ES-I3 (cell line): ENCODE data around the gene ADGRL3.
"Not testable (repeated sequence)": the region's sequence is repeated elsewhere in the genome, so short reads cannot be mapped to it uniquely, and the experiment has no call there.

Source experiments
- H3K36me3 ChIP-seq: 2 replicates; pipeline ENCODE4 v1.6.1; 2013; ENCODE audit warnings: mild to moderate bottlenecking, low read length, control low read depth, moderate library complexity; ENCODE audit not compliant: insufficient read depth
- H3K4me1 ChIP-seq: 2 replicates; pipeline ENCODE4 v1.6.1; 2013; ENCODE audit warnings: mild to moderate bottlenecking, control low read depth, low read length; ENCODE audit not compliant: insufficient read depth
- H3K9ac ChIP-seq: 2 replicates; pipeline ENCODE4 v1.6.1; 2013; ENCODE audit warnings: low read depth, mild to moderate bottlenecking, low read length, moderate library complexity
- H3K9me3 ChIP-seq: 2 replicates; pipeline ENCODE4 v1.6.1; 2013; ENCODE audit warnings: mild to moderate bottlenecking, low read length, moderate library complexity; ENCODE audit not compliant: control insufficient read depth, insufficient read depth

ADGRL3 gene

GRCh38 chr4:61375301-61375700 lies 175.2 kb downstream of the ADGRL3 start:
- Histone ChIP-seq H3K36me3 (no peaks in the 10 kb centered on the region), H3K4me1 (peaks cover 11% of the 10 kb centered on the region; the same call in 1 of the 2 replicates), H3K9ac (no peak overlapping the region), H3K9me3 (no peaks in the 10 kb centered on the region; the same call in 1 of the 2 replicates)

- H3K4me1 ChIP-seq, result peaks cover 11% of the 10 kb centered on the region; the same call in 1 of the 2 replicates
- no peaks in the 10 kb centered on the region; the same call in 1 of the 2 replicates for H3K9me3 ChIP-seq
- H3K36me3 ChIP-seq, result no peaks in the 10 kb centered on the region
- no peak overlapping the region for H3K9ac ChIP-seq
Observed at GRCh38 chr4:61376301-61376700, 176.2 kb downstream of the ADGRL3 start.

GRCh38 chr4:61379406-61379805 lies 179.3 kb downstream of the ADGRL3 start:
- Histone ChIP-seq H3K36me3 (no peaks in the 10 kb centered on the region), H3K9ac (no peak overlapping the region), H3K9me3 (no peaks in the 10 kb centered on the region; the same call in 1 of the 2 replicates), H3K4me1 (peaks cover 5% of the 10 kb centered on the region; the same call in 1 of the 2 replicates)

DNA sequence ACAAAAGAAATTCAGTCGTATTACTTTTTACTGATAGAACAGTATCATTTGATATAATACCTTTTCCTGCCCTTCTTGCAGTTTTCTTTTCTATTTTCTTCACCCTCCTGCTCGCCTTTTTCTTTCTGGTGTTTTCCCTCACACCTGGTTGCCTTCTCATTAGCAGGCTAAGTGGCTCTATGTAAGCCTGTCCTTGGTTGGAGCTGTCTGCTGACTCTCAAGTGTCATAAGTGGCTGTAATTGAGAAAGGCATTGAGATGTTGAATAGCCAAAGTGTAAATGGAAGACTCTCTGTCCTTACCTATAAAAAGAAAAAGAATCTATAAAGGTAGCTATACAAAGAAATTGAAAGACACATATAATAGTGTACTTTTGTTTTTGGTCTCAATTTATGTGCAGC lies 180.7 kb downstream of the ADGRL3 start:
- H3K9ac ChIP-seq, result no peak overlapping the region
- H3K36me3 ChIP-seq, result no peaks in the 10 kb centered on the region
- H3K9me3 ChIP-seq, result no peaks in the 10 kb centered on the region; the same call in 1 of the 2 replicates
- peaks cover 3% of the 10 kb centered on the region; the same call in 1 of the 2 replicates for H3K4me1 ChIP-seq

- no peak overlapping the region for H3K9ac ChIP-seq
- H3K4me1 ChIP-seq, result peaks cover 10% of the 10 kb centered on the region; the same call in 1 of the 2 replicates
- H3K9me3 ChIP-seq, result no peaks in the 10 kb centered on the region
- H3K36me3 ChIP-seq, result no peaks in the 10 kb centered on the region
Observed at GRCh38 chr4:61385256-61385655, 185.1 kb downstream of the ADGRL3 start.

- not testable (repeated sequence) for H3K9ac ChIP-seq, H3K9me3 ChIP-seq, H3K36me3 ChIP-seq
- peaks cover 10% of the 10 kb centered on the region; the same call in 1 of the 2 replicates for H3K4me1 ChIP-seq
Observed at GRCh38 chr4:61387372-61387771, 187.2 kb downstream of the ADGRL3 start.

- Histone ChIP-seq H3K36me3 (no peaks in the 10 kb centered on the region), H3K9me3 (no peaks in the 10 kb centered on the region), H3K9ac (no peak overlapping the region), H3K4me1 (peaks cover 11% of the 10 kb centered on the region; the same call in 1 of the 2 replicates)
Observed at GRCh38 chr4:61389640-61390039, 189.5 kb downstream of the ADGRL3 start.

- peaks cover 33% of the 10 kb centered on the region for H3K4me1 ChIP-seq
- H3K9ac ChIP-seq, result no peak overlapping the region
- no peaks in the 10 kb centered on the region for H3K36me3 ChIP-seq
- H3K9me3 ChIP-seq, result no peaks in the 10 kb centered on the region
Observed at GRCh38 chr4:61395754-61396153, 195.6 kb downstream of the ADGRL3 start.

GRCh38 chr4:61397174-61397573 lies 197.0 kb downstream of the ADGRL3 start:
- H3K9me3 ChIP-seq, result no peaks in the 10 kb centered on the region
- no peaks in the 10 kb centered on the region for H3K36me3 ChIP-seq
- H3K4me1 ChIP-seq, result peaks cover 33% of the 10 kb centered on the region
- no peak overlapping the region; the same call in 1 of the 2 replicates for H3K9ac ChIP-seq

DNA sequence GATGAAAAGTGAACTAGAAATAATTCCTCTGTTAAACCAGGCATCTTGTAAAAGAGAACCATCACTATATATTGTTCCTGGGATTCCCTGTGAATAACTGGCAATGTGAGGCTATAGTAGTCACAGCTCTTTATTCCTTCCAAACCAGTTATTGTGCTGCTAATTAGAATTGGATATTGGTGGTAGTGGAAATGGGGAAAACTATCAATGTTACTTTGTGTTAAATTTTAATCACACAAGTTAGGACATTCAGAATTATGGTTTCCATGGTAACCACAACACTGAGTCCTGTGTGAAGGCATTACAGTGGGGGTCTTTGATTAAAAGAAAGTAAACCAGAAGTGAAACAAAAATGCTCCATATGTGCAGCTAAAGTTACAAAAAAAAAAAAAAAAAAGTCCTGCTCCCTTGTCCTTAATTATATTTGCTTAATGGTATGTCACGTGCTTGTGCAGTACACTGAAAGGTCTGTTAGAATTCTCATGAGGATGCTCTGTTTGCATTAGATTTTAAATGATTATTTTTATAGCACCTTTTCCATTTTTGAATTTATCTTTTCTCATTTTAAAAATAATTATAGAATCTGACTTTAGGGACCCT lies 200.4 kb downstream of the ADGRL3 start:
- Histone ChIP-seq H3K9me3 (no peaks in the 10 kb centered on the region), H3K4me1 (peaks cover 24% of the 10 kb centered on the region), H3K9ac (no peak overlapping the region), H3K36me3 (no peaks in the 10 kb centered on the region)

- H3K9ac ChIP-seq, result no peak overlapping the region
- H3K9me3 ChIP-seq, result no peaks in the 10 kb centered on the region
- peaks cover 15% of the 10 kb centered on the region for H3K4me1 ChIP-seq
- H3K36me3 ChIP-seq, result no peaks in the 10 kb centered on the region
Observed at GRCh38 chr4:61401771-61402170, 201.6 kb downstream of the ADGRL3 start.

GRCh38 chr4:61405307-61405706 lies 205.2 kb downstream of the ADGRL3 start:
- no peak overlapping the region for H3K9ac ChIP-seq
- H3K36me3 ChIP-seq, result no peaks in the 10 kb centered on the region
- no peaks in the 10 kb centered on the region for H3K9me3 ChIP-seq
- peaks cover 5% of the 10 kb centered on the region for H3K4me1 ChIP-seq

DNA sequence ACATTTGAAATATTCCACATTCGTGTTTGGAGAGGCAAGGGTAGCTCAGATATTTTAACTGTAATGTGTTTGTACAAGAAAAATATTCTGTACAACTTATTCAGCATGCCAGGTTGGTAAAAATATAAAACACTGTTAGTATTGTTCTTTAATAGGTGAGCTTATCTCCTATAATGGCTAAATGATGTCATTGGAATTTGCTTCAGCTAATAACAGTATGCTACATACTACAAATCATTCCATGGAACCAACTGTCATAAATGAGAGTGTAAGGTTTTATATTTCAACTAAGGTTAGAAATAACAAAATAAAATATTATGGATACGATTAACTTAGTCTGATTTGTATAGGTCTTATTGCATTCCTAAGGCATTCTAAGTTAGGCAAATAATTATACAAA lies 206.6 kb downstream of the ADGRL3 start:
- Histone ChIP-seq H3K4me1 (peaks cover 5% of the 10 kb centered on the region), H3K9ac (no peak overlapping the region), H3K9me3 (no peaks in the 10 kb centered on the region)

DNA sequence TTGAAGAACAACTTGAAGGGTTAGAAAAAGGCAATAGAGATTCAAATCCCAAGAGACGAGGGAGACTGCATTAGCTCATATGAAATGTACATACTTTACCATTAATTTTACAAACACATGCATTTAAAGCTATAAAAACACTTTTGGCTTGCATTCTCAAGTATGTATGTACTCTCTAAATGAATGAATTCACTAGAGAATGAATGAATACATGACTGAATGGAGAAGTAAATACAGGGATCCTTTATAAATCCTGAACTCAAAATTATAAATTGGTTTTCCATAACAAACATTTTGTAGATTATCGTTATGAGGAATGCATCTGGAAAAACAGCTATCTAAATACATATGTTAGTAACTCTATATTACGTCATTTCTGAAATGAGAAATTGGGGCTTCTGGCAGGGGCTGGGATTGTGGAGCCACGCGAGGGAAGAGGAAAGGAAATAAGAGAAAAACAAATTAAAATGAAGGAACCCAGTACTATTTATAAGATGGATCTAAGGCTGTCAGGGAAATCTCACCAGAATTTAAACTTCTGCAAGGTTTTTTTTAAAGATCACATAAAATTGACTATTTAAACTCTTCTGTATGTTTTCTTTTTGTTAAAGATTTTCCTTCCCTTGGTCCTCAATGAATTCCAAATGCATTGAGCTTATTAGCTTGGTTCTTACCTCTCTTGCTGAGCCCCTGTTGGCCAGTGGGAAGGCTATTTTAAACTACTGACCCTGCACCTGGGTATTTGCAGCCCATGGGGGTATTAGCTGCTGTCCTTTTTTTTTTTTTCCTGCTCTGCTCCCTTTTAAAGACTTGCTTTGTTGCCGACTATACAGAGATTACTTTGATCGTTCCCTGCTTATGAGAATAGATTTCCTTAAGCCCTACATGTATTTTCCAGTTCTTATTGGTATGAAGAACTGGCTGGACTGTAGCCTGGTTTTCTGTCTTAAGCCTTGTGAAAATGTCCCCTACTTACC lies 207.8 kb downstream of the ADGRL3 start:
- Histone ChIP-seq H3K9ac (no peak overlapping the region), H3K9me3 (no peaks in the 10 kb centered on the region), H3K36me3 (no peaks in the 10 kb centered on the region), H3K4me1 (peaks cover 5% of the 10 kb centered on the region)

More for the DNA sequence above, 206.6 kb downstream of the ADGRL3 start:
- no peaks in the 10 kb centered on the region for H3K36me3 ChIP-seq
